GM12878 (cell line): ENCODE results near the gene C19orf44. TPM values are rescaled to one million over a fixed set of nuclear protein-coding genes. Genes with fewer than 3 reads are reported as not detected.

Source experiments
- ATAC-seq: fragments of 200-7000 bp; cut with Tn5 transposase; 3 replicates; pipeline ENCODE4 v1.9.1; 2020; ENCODE audit warnings: mild to moderate bottlenecking, moderate library complexity
- BruUV-seq: library from RNA; stranded (reverse); fragments of 400-500 nt; replicated peaks from 2 replicates; lab custom pipeline; 2021; lab: Mats Ljungman, UMichigan
- CTCF ChIA-PET: fragments of 300-600 bp; sonication (Branson Sonifier 250); formaldehyde crosslinking; extraction: SDS; loops from one replicate; lab custom pipeline; 2021; ENCODE audit warnings: inconsistent platforms; lab: Yijun Ruan, JAX
- POLR2A ChIA-PET: fragments of 350-600 bp; formaldehyde crosslinking; extraction: SDS; loops from one replicate; lab custom pipeline; 2021; ENCODE audit warnings: inconsistent platforms; lab: Charles Lee
- RAD21 ChIA-PET: fragments of 300-600 bp; sonication (Branson Sonifier 250); formaldehyde crosslinking; loops from one replicate; lab custom pipeline; 2023; ENCODE audit warnings: antibody characterized with exemption; ENCODE audit not compliant: unreplicated experiment; lab: Charles Lee
- SMC1A ChIA-PET: fragments of 300-600 bp; sonication (Branson Sonifier 250); formaldehyde crosslinking; loops from one replicate; lab custom pipeline; 2023; ENCODE audit not compliant: unreplicated experiment, uncharacterized antibody; lab: Charles Lee
- DNase-seq: peaks from one replicate; pipeline ENCODE4 v3.0.0-alpha.2; 2011; ENCODE audit warnings: low read depth, low spot score
- FAIRE-seq: peaks from 3 replicates; lab custom pipeline; 2011; peaks lifted over from hg19 to GRCh38; lab: Jason Lieb, UNC
- H2AFZ ChIP-seq: 2 replicates; pipeline ENCODE4 v1.6.0; 2011; ENCODE audit warnings: low read depth, low read length, control low read depth; ENCODE audit not compliant: control insufficient read depth
- H3K27ac ChIP-seq: 2 replicates; pipeline ENCODE4 v1.5.1; 2011; ENCODE audit warnings: control low read depth; ENCODE audit not compliant: control insufficient read depth, insufficient read depth
- H3K27me3 ChIP-seq, 2 experiments: replicated peaks in 1 of 2; 2 replicates each; pipeline versions ENCODE4 v1.6.0 to v1.6.1; 2011; ENCODE audit warnings: low read length in 1 of 2; ENCODE audit not compliant: control insufficient read depth in 2 of 2, insufficient read depth in 2 of 2
- H3K36me3 ChIP-seq, 2 experiments: 2 replicates each; pipeline ENCODE4 v1.5.1; 2011; ENCODE audit warnings: low read length in 1 of 2; ENCODE audit not compliant: control insufficient read depth in 2 of 2, insufficient read depth in 2 of 2
- H3K4me1 ChIP-seq: 2 replicates; pipeline ENCODE4 v1.6.1; 2011; ENCODE audit warnings: mild to moderate bottlenecking, low read length, moderate library complexity, mixed read lengths; ENCODE audit not compliant: control insufficient read depth, insufficient read depth
- H3K4me2 ChIP-seq: 2 replicates; pipeline ENCODE4 v1.6.0; 2011; ENCODE audit warnings: control low read depth; ENCODE audit not compliant: control insufficient read depth, insufficient read depth
- H3K4me3 ChIP-seq: fragments of 200-600 bp; sonication (generic); 2 replicates; pipeline ENCODE4 v1.5.1; 2016
- H3K79me2 ChIP-seq: 2 replicates; pipeline ENCODE4 v1.6.0; 2011; ENCODE audit warnings: low read length; ENCODE audit not compliant: control insufficient read depth, insufficient read depth
- H3K9ac ChIP-seq: 2 replicates; pipeline ENCODE4 v1.8.0; 2011; ENCODE audit warnings: low read length, control low read depth, mixed read lengths; ENCODE audit not compliant: control insufficient read depth, insufficient read depth
- H3K9me3 ChIP-seq: replicated peaks from 3 replicates; pipeline ENCODE4 v1.5.1; 2011; ENCODE audit warnings: mild to moderate bottlenecking, low read length; ENCODE audit not compliant: control insufficient read depth, insufficient read depth
- H4K20me1 ChIP-seq: 2 replicates; pipeline ENCODE4 v1.6.0; 2011; ENCODE audit not compliant: control insufficient read depth, insufficient read depth
- BCL3 ChIP-seq: IDR thresholded peaks from 2 replicates; pipeline ENCODE4 v1.6.1; 2011; ENCODE audit warnings: borderline replicate concordance, low read depth, mild to moderate bottlenecking, moderate library complexity, low read length; ENCODE audit not compliant: insufficient read depth, poor library complexity, severe bottlenecking
- E2F4 ChIP-seq: IDR thresholded peaks from 2 replicates; pipeline ENCODE4 v1.6.1; 2012; ENCODE audit warnings: low read depth, low read length, improper control_type of control experiment
- EED ChIP-seq: sonication (generic); IDR thresholded peaks from 2 replicates; pipeline ENCODE4 v1.6.1; 2016; ENCODE audit warnings: antibody characterized with exemption, low read depth
- FOXM1 ChIP-seq: IDR thresholded peaks from 2 replicates; pipeline ENCODE4 v1.6.1; 2012; ENCODE audit warnings: low read depth, mild to moderate bottlenecking, inconsistent platforms, low read length, moderate library complexity
- HDGF ChIP-seq: fragments of 450-650 bp; IDR thresholded peaks from 2 replicates; pipeline ENCODE4 v1.6.1; 2016; ENCODE audit warnings: antibody characterized with exemption
- IRF5 ChIP-seq: fragments of 450-650 bp; IDR thresholded peaks from 2 replicates; pipeline ENCODE4 v1.6.1; 2017; ENCODE audit warnings: borderline replicate concordance
- PBX3 ChIP-seq: IDR thresholded peaks from 2 replicates; pipeline ENCODE4 v1.6.1; 2011; ENCODE audit warnings: mild to moderate bottlenecking, low read depth, low read length, moderate library complexity; ENCODE audit not compliant: insufficient replicate concordance
- PKNOX1 ChIP-seq: fragments of 450-650 bp; IDR thresholded peaks from 2 replicates; pipeline ENCODE4 v1.6.1; 2016; ENCODE audit warnings: mild to moderate bottlenecking
- RELA ChIP-seq: fragments of 450-650 bp; IDR thresholded peaks from 2 replicates; pipeline ENCODE4 v1.8.0; 2014; ENCODE audit warnings: borderline replicate concordance; ENCODE audit not compliant: partially characterized antibody
- RFX5 ChIP-seq: IDR thresholded peaks from 2 replicates; pipeline ENCODE4 v1.6.1; 2011; ENCODE audit warnings: low read depth, low read length, improper control_type of control experiment
- SKIL ChIP-seq: fragments of 450-650 bp; IDR thresholded peaks from 2 replicates; pipeline ENCODE4 v1.6.1; 2017; ENCODE audit warnings: mild to moderate bottlenecking, low read depth, inconsistent platforms; ENCODE audit not compliant: poor library complexity, severe bottlenecking
- SPI1 ChIP-seq: IDR thresholded peaks from 2 replicates; pipeline ENCODE4 v1.6.1; 2011; ENCODE audit warnings: low read depth, mild to moderate bottlenecking, low read length, moderate library complexity, borderline replicate concordance; ENCODE audit not compliant: insufficient read depth
- ZNF217 ChIP-seq: fragments of 450-650 bp; IDR thresholded peaks from 2 replicates; pipeline ENCODE4 v1.6.1; 2017; ENCODE audit warnings: antibody characterized with exemption, mild to moderate bottlenecking
- WGBS: methylation state at CpG from one replicate; pipeline ENCODE4 v1.1.6; 2016; ENCODE audit warnings: low lambda C conversion rate; ENCODE audit not compliant: insufficient replicate concordance, insufficient coverage; ENCODE audit errors: missing lambda C conversion rate; 5-methylcytosine and 5-hydroxymethylcytosine counted together
- in situ Hi-C: fragments of 300-500 bp; cut with MboI; formaldehyde crosslinking; loops from 9 replicates; pipeline ENCODE4 v1.14.3; 2018; ENCODE audit warnings: mixed read lengths
- intact Hi-C: fragments of 100-400 bp; cut with micrococcal nuclease; formaldehyde crosslinking; loops from one replicate; pipeline ENCODE4 v1.14.2; 2022; ENCODE audit not compliant: unreplicated experiment
- polyA plus RNA-seq, 11 experiments: library from polyadenylated mRNA; depleted of rRNA in 4 of 11; unstranded in 6 of 11; stranded (reverse) in 5 of 11; fragments of >200 nt; fragmentation: Nextera tagmentation in 4 of 11; fragmentation: Illumina TruSeq in 1 of 11; extraction: Ambion mirVana in 4 of 11; extraction: Trizol in 1 of 11; gene quantifications; 1 replicate in 1 of 11; 2 replicates in 10 of 11; pipeline versions ENCODE4 v1.2.1 to v1.2.3, GENCODE V29; 2011 to 2016; ENCODE audit warnings: inconsistent platforms in 2 of 11, missing spikeins in 2 of 11, low read depth in 1 of 11
- total RNA-seq, 4 experiments: library from RNA; depleted of rRNA in 3 of 4; stranded (reverse); fragments of >200 nt in 3 of 4; fragmentation: Illumina TruSeq in 1 of 4; extraction: Trizol in 1 of 4; gene quantifications; 2 replicates each; pipeline versions ENCODE4 v1.2.1 to v1.2.3, GENCODE V29; 2013 to 2021

The C19orf44 gene
- total and polyA plus RNA-seq, 10 of the 15 experiments (the other 5 are each of a cell fraction or from before 2014, with no cell fraction given) = 0.26 to 5.2 (median 3.6) TPM

- TF ChIP-seq IRF5 = no peak
Observed at GRCh38 chr19:16562608-16563025, 66.4 kb downstream of the C19orf44 start (continued).

- H3K9me3 ChIP-seq = no peaks in the 10 kb centered on the region
- H3K27ac ChIP-seq = no peak overlapping the region
- H3K4me3 ChIP-seq = no peak overlapping the region
- H4K20me1 ChIP-seq = peaks cover 4% of the 10 kb centered on the region; the same call in 1 of the 2 replicates
- no peak for FAIRE-seq
- no peak overlapping the region for H3K9ac ChIP-seq
- RAD21 ChIA-PET = no interaction called here
- no peak for ATAC-seq
- DNase-seq = no peak
- no TSS peak for BruUV-seq
- in situ Hi-C loops (no loop called here), intact Hi-C loops (no loop called here)
- H3K36me3 ChIP-seq = peaks cover 8 to 64% of the 10 kb centered on the region in 2 experiments
- no peaks in the 10 kb centered on the region for H3K27me3 ChIP-seq
- CTCF ChIA-PET = no interaction called here
- SMC1A ChIA-PET = interaction anchor here (1.0 to 1.3 kb wide), 2 partner anchors 15 to 17 kb away, joined by 4 to 5 read pairs; no protein-coding TSS in a partner anchor
- H3K4me2 ChIP-seq = no peak overlapping the region
- POLR2A ChIA-PET = interaction anchor here (0.6 to 0.9 kb wide), 2 partner anchors 18 to 22 kb away, joined by 3 read pairs; no protein-coding TSS in a partner anchor
- WGBS = 98% methylated on average over 6 of the region's 7 CpGs
- no peaks in the 10 kb centered on the region for H3K4me1 ChIP-seq
- no peak overlapping the region for H2AFZ ChIP-seq
- H3K79me2 ChIP-seq = peaks cover 5% of the 10 kb centered on the region
- TF ChIP-seq BCL3 (no peak), SPI1 (no peak), PBX3 (no peak), RELA (no peak), ZNF217 (no peak), SKIL (no peak), E2F4 (no peak), PKNOX1 (no peak), HDGF (no peak), EED (no peak), FOXM1 (no peak), RFX5 (no peak)
Observed at GRCh38 chr19:16564842-16565241, 68.6 kb downstream of the C19orf44 start.
